ENCODE data around the gene SIRT6. TPM values are rescaled to one million over a fixed set of nuclear protein-coding genes. Genes with fewer than 3 reads are reported as not detected.

SIRT6 gene
- 23.7 to 37.0 TPM (median 31.4 TPM) in 5 replicates for total RNA-seq (2022; extraction: Qiagen RNA extraction)

DNA sequence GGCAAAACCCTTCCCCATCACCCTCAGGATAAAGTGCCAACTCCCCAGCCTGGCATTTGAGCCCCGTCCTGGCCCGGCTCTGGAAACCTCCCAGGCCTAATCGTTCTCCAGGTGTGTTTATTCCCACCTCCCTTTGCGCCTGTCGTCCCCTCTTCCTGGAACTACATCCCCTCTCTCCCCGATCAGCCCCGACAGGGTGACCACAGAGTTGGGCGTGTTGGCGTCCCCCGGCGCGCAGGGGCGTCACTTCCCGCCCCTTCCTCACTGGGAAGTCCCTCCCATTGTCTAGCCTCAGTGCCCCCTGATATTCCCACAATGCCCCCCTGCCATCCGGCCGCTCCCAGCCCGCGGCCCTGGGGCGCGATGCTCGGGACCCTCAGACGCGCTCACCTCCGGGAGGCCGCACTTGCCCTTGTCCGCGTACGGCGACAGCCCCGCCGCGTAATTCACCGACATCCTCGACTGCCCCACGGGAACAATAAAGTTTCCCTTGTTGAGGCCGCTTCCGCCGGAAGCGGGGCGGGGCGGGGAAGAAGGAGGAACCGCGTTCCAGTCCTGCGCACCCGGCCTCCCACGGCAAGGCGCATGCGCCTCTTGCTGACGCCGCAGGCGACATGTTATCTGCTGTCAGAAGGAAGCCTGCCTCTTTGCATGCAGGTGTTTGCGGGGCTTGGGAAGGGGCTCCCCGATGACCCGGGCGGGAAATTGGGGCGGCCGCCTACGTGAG lies at the start of gene SIRT6, which contains the start of gene ANKRD24:
Gene SIRT6, minus strand, starts transcription at position 480 of the 727 bp plus-strand sequence. Its CDS starts 24 bp downstream, at position 456.
Gene ANKRD24, plus strand, starts transcription at position 606 of the 727 bp plus-strand sequence. CDS start 3,737 bp downstream, outside the sequence.

GRCh38 chr19:4229179-4229931 lies 47.0 kb upstream of the SIRT6 start, which contains the start of gene EBI3:
Gene EBI3, plus strand, starts transcription at chr19:4229523. Its CDS starts 28 bp downstream, at chr19:4229551.

Other genes with a start within 250 kb of the SIRT6 start
- gene NMRK2, start 249.5 kb downstream of the SIRT6 start, total RNA-seq (2022; extraction: Qiagen RNA extraction): not detected in 5 replicates
- 39.7 to 49.7 TPM (median 44.0 TPM) in 5 replicates for gene DAPK3, start 211.5 kb downstream of the SIRT6 start, total RNA-seq (2022; extraction: Qiagen RNA extraction)
- 817 to 1,144 TPM (median 1,131 TPM) in 5 replicates for gene EEF2, start 197.1 kb downstream of the SIRT6 start, total RNA-seq (2022; extraction: Qiagen RNA extraction)
- 12.5 to 24.6 TPM (median 18.7 TPM) in 5 replicates for gene PIAS4, start 174.8 kb downstream of the SIRT6 start, total RNA-seq (2022; extraction: Qiagen RNA extraction)
- 13.8 to 27.4 TPM (median 23.8 TPM) in 5 replicates for gene ZBTB7A, start 115.7 kb downstream of the SIRT6 start, total RNA-seq (2022; extraction: Qiagen RNA extraction)
- gene MAP2K2, start 58.4 kb downstream of the SIRT6 start, total RNA-seq (2022; extraction: Qiagen RNA extraction): 126 to 204 TPM (median 182 TPM) in 5 replicates
- gene CREB3L3, start 28.9 kb downstream of the SIRT6 start, total RNA-seq (2022; extraction: Qiagen RNA extraction): 0.06 to 0.21 TPM (median 0.10 TPM) in 5 replicates
- gene ANKRD24, start 126 bp upstream of the SIRT6 start, total RNA-seq (2022; extraction: Qiagen RNA extraction): 0.21 to 0.34 TPM (median 0.27 TPM) in 5 replicates
- gene EBI3, start 47.0 kb upstream of the SIRT6 start, total RNA-seq (2022; extraction: Qiagen RNA extraction): 2.8 to 5.0 TPM (median 3.4 TPM) in 5 replicates
- gene YJU2, start 64.5 kb upstream of the SIRT6 start, total RNA-seq (2022; extraction: Qiagen RNA extraction): 19.3 to 24.9 TPM (median 20.3 TPM) in 5 replicates
- 0.06 to 0.14 TPM in 2 of 5 replicates, not detected in the others for gene SHD, start 96.7 kb upstream of the SIRT6 start, total RNA-seq (2022; extraction: Qiagen RNA extraction)
- not detected in 5 replicates for gene TMIGD2, start 119.8 kb upstream of the SIRT6 start, total RNA-seq (2022; extraction: Qiagen RNA extraction)
- 6.7 to 8.0 TPM (median 7.6 TPM) in 5 replicates for gene FSD1, start 122.0 kb upstream of the SIRT6 start, total RNA-seq (2022; extraction: Qiagen RNA extraction)
- not detected in 5 replicates for gene STAP2, start 156.3 kb upstream of the SIRT6 start, total RNA-seq (2022; extraction: Qiagen RNA extraction)
- gene MPND, start 161.0 kb upstream of the SIRT6 start, total RNA-seq (2022; extraction: Qiagen RNA extraction): 7.1 to 11.2 TPM (median 10.2 TPM) in 5 replicates
- 45.3 to 65.3 TPM (median 62.0 TPM) in 5 replicates for gene SH3GL1, start 218.0 kb upstream of the SIRT6 start, total RNA-seq (2022; extraction: Qiagen RNA extraction)
- 18.1 to 25.2 TPM (median 23.6 TPM) in 5 replicates for gene CHAF1A, start 220.1 kb upstream of the SIRT6 start, total RNA-seq (2022; extraction: Qiagen RNA extraction)

Measured in A549 treated with dexamethasone at 1 μM for 4 hours (cell line).